Spleen (tissue), 11 donors: ENCODE data around the gene SEMA3B. TPM values are rescaled to one million over a fixed set of nuclear protein-coding genes. Genes with fewer than 3 reads are reported as not detected.

Experiments
- DNase-seq: peaks from one replicate; pipeline ENCODE4 v3.0.0-alpha.2; 2020
- H3K27ac ChIP-seq, 8 donors: fragments of 200-600 bp; sonication (generic) in 7 of 8; 1 replicate in 4 of 8; 2 replicates in 4 of 8; pipeline versions ENCODE4 v1.5.0 to v1.8.0; 2016 to 2021; ENCODE audit warnings: inconsistent platforms in 4 of 8, mild to moderate bottlenecking in 4 of 8, moderate library complexity in 1 of 8
- H3K27me3 ChIP-seq, 7 donors: fragments of 200-600 bp; sonication (generic) in 6 of 7; replicated peaks in 1 of 7; 1 replicate in 4 of 7; 2 replicates in 3 of 7; pipeline versions ENCODE4 v1.5.0 to v1.8.0; 2016 to 2021; ENCODE audit warnings: inconsistent platforms in 3 of 7, mild to moderate bottlenecking in 1 of 7
- H3K36me3 ChIP-seq, 6 donors: fragments of 200-600 bp; sonication (generic) in 5 of 6; 1 replicate in 4 of 6; 2 replicates in 2 of 6; pipeline versions ENCODE4 v1.5.0 to v1.8.0; 2016 to 2021; ENCODE audit warnings: inconsistent platforms in 2 of 6
- H3K4me1 ChIP-seq, 6 donors: fragments of 200-600 bp; sonication (generic) in 5 of 6; 1 replicate in 3 of 6; 2 replicates in 3 of 6; pipeline versions ENCODE4 v1.5.0 to v1.8.0; 2016 to 2021; ENCODE audit warnings: inconsistent platforms in 3 of 6
- H3K4me3 ChIP-seq, 8 donors: fragments of 200-600 bp; sonication (generic) in 7 of 8; 1 replicate in 4 of 8; 2 replicates in 4 of 8; pipeline versions ENCODE4 v1.5.0 to v1.8.0; 2016 to 2021; ENCODE audit warnings: inconsistent platforms in 4 of 8, mild to moderate bottlenecking in 4 of 8, moderate library complexity in 2 of 8
- H3K9me3 ChIP-seq, 8 donors: fragments of 200-600 bp; sonication (generic) in 7 of 8; 1 replicate in 4 of 8; 2 replicates in 4 of 8; pipeline versions ENCODE4 v1.5.0 to v1.8.0; 2016 to 2021; ENCODE audit warnings: inconsistent platforms in 4 of 8
- POLR2A ChIP-seq, 3 donors: fragments of 450-650 bp; IDR thresholded peaks; one replicate each; pipeline ENCODE4 v1.5.1; 2017; ENCODE audit warnings: antibody characterized with exemption in 3 of 3, mild to moderate bottlenecking in 1 of 3
- POLR2AphosphoS5 ChIP-seq, 3 donors: sonication (generic); formaldehyde crosslinking; IDR thresholded peaks; one replicate each; pipeline ENCODE4 v1.5.1; 2017; ENCODE audit warnings: antibody characterized with exemption in 3 of 3
- WGBS, 5 donors: extraction: QIAGEN DNeasy Blood & Tissue Kit in 3 of 5; methylation state at CpG; one replicate each; pipeline versions ENCODE4 v1.1.5 to v1.1.7; 2013 to 2018; 5-methylcytosine and 5-hydroxymethylcytosine counted together
- intact Hi-C: fragments of 100-400 bp; cut with DNase I; formaldehyde crosslinking; loops from one replicate; pipeline ENCODE4 v1.15.0; 2023; ENCODE audit warnings: low total_unique reads
- polyA plus RNA-seq, 3 donors: library from polyadenylated mRNA; stranded (reverse); fragments of 200-250 nt; gene quantifications; one replicate each; pipeline ENCODE4 v1.2.1, GENCODE V29; 2013
- total RNA-seq, 7 donors: library from RNA; depleted of rRNA in 3 of 7; stranded (reverse); fragments of >200 nt in 3 of 7; fragmentation: NEBNext Ultra II Directional in 4 of 7; extraction: Animal tissue kit (Norgen Biotek cat#: 25700) in 4 of 7; gene quantifications; one replicate each; pipeline versions ENCODE4 v1.1.0 to v1.2.1, GENCODE V29; 2016 to 2021
- TF ChIP-seq, protein P1 (sequence below), 11 experiments: fragments of 200-600 bp in 7 of 11; fragments of 450-650 bp in 4 of 11; sonication (generic) in 4 of 11; IDR thresholded peaks in 8 of 11; conservative IDR thresholded peaks in 3 of 11; 1 replicate in 7 of 11; 2 replicates in 4 of 11; pipeline versions ENCODE4 v1.4.0 to v1.8.0; 2016 to 2021; ENCODE audit warnings: antibody characterized with exemption in 11 of 11, inconsistent platforms in 4 of 11, mild to moderate bottlenecking in 1 of 11
- donor health status: healthy with polysubstance abuse.
- donor health status: DM: no; HTN: no; CAD: no; lungs with moderate emphysema.
- donor health status: DM: no; HTN: no; CAD: no.
- donor health status: Bipolar disorder and iron deficiency.
- donor health status: healthy.
- donor health status: DM: no; HTN: no; CAD: no.
- donor health status: DM: yes; HTN: yes; CAD: no.

The SEMA3B gene
- total and polyA plus RNA-seq, 10 donors, result 2.2 to 14.5 (median 4.0) TPM

DNA sequence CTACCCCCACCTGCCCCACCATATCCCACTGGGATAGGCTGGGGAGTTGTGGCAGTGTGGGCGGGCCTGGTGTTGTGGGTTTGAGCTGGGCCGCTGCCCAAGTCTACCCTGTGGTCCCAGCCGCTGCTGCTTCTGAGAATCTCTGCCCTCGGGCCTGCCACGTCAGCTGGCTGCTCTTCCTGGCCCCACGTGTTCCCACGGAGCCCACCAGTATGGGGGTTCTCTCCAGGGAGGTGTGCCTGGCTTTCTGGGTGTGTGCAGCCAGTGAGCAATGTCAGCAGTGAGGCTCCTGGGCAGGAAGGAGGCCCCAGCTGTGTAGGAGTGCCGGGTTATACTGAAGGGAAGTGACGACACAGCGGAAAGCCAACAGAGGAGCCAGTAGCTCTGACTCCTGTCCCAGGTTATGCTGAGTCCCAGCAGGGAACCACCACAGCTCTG is 22.4 kb upstream of the SEMA3B start:
- H3K36me3 ChIP-seq, result peaks cover 0 to 77% (median 21%) of the 10 kb centered on the region in 6 donors

DNA sequence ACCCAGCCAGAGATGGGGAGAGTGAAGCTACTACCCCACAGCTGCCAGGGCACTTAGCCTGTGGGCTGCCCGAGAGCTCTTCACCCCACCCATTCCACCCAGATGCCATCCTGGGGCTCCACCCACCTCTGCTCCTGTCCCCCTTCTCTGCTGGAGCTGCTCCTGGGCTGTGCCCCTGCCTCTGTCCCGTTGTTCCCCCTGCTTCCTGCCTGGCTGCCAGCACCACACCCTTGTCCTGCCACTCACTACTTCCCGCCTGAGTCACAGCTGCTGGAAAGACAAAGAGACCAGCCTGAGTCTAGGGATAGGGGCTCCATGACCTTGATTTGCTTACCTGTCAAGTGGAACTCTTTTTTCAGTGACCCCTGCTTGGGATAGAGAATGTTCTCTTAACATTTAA is 20.6 kb upstream of the SEMA3B start:
- intact Hi-C loops, result no loop called here
- peak overlapping the region in 1 of 8 donors; percentile 21 for H3K4me3 ChIP-seq
- no peaks in the 10 kb centered on the region for H3K27me3 ChIP-seq
- 26 to 46% (median 34%) methylated on average over 3 of the region's 3 CpGs for WGBS, 5 donors
- TF ChIP-seq POLR2AphosphoS5 (IDR thresholded peaks at IDR 0.05) (peak; percentile 79 to 84 (median 83)), POLR2A (IDR thresholded peaks at IDR 0.05) (no peak)
- TF ChIP-seq, protein P1, sequence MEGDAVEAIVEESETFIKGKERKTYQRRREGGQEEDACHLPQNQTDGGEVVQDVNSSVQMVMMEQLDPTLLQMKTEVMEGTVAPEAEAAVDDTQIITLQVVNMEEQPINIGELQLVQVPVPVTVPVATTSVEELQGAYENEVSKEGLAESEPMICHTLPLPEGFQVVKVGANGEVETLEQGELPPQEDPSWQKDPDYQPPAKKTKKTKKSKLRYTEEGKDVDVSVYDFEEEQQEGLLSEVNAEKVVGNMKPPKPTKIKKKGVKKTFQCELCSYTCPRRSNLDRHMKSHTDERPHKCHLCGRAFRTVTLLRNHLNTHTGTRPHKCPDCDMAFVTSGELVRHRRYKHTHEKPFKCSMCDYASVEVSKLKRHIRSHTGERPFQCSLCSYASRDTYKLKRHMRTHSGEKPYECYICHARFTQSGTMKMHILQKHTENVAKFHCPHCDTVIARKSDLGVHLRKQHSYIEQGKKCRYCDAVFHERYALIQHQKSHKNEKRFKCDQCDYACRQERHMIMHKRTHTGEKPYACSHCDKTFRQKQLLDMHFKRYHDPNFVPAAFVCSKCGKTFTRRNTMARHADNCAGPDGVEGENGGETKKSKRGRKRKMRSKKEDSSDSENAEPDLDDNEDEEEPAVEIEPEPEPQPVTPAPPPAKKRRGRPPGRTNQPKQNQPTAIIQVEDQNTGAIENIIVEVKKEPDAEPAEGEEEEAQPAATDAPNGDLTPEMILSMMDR (IDR thresholded peaks at IDR 0.05 in 8 of 11, conservative IDR thresholded peaks at IDR 0.05 in 3 of 11), result peak in 1 of 11 experiments; percentile 9
- DNase-seq, result peak; percentile 87
- H3K27ac ChIP-seq, result peak overlapping the region; percentile 70 to 99 (median 96)
- peaks cover 85 to 100% (median 100%) of the 10 kb centered on the region in 6 donors for H3K4me1 ChIP-seq
- peaks cover 0 to 91% (median 39%) of the 10 kb centered on the region in 6 donors for H3K36me3 ChIP-seq
- H3K9me3 ChIP-seq, result no peaks in the 10 kb centered on the region

More for the DNA sequence above, 22.4 kb upstream of the SEMA3B start:
- Histone ChIP-seq H3K4me1 (peaks cover 97 to 100% (median 100%) of the 10 kb centered on the region in 6 donors), H3K27ac (peak overlapping the region; percentile 86 to 99 (median 96)), H3K27me3 (no peaks in the 10 kb centered on the region), H3K4me3 (peak overlapping the region; percentile 19 to 67 (median 37)), H3K9me3 (no peaks in the 10 kb centered on the region)
- peak; percentile 91 for DNase-seq
- intact Hi-C loops, result no loop called here
- TF ChIP-seq POLR2AphosphoS5 (IDR thresholded peaks at IDR 0.05) (peak; percentile 3 to 40 (median 4)), POLR2A (IDR thresholded peaks at IDR 0.05) (no peak)
- TF ChIP-seq, protein P1 (IDR thresholded peaks at IDR 0.05 in 8 of 11, conservative IDR thresholded peaks at IDR 0.05 in 3 of 11), result peak in 7 of 11 experiments; percentile 3 to 79 (median 63)
- WGBS, 5 donors, result 3 to 10% (median 7%) methylated on average over 5 to 10 of the region's 10 CpGs

DNA sequence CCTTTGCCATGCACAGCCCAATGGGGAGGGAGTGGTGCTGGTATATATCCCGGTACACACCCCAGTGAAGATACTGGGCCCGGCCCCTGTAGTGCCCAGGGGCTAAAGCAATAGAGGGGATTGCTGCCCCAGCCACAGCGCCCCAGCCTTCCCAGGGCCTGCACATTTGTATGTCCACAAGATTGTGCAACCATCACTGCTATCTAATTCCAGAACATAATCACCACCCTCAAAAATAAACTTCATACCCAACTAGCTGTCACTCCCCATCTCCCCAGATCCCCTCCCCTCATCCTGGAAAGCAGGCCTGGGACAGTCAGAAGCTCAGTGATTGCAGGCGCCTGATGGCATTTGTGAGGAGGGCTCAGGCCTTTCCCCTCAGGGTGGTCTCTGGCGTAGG is 19.5 kb upstream of the SEMA3B start:
- DNase-seq, result no peak
- no peaks in the 10 kb centered on the region for H3K9me3 ChIP-seq
- 79 to 97% (median 86%) methylated on average over 4 to 5 of the region's 5 CpGs for WGBS, 5 donors
- peak overlapping the region; percentile 70 to 99 (median 96) for H3K27ac ChIP-seq
- peak overlapping the region in 1 of 8 donors; percentile 21 for H3K4me3 ChIP-seq
- H3K36me3 ChIP-seq, result peaks cover 0 to 91% (median 45%) of the 10 kb centered on the region in 6 donors
- H3K4me1 ChIP-seq, result peaks cover 84 to 100% (median 100%) of the 10 kb centered on the region in 6 donors
- no peaks in the 10 kb centered on the region for H3K27me3 ChIP-seq
- TF ChIP-seq POLR2AphosphoS5 (IDR thresholded peaks at IDR 0.05), result no peak
- TF ChIP-seq, protein P1 (IDR thresholded peaks at IDR 0.05 in 8 of 11, conservative IDR thresholded peaks at IDR 0.05 in 3 of 11), result no peak
- no peak for TF ChIP-seq POLR2A (IDR thresholded peaks at IDR 0.05)
- intact Hi-C loops, result no loop called here

DNA sequence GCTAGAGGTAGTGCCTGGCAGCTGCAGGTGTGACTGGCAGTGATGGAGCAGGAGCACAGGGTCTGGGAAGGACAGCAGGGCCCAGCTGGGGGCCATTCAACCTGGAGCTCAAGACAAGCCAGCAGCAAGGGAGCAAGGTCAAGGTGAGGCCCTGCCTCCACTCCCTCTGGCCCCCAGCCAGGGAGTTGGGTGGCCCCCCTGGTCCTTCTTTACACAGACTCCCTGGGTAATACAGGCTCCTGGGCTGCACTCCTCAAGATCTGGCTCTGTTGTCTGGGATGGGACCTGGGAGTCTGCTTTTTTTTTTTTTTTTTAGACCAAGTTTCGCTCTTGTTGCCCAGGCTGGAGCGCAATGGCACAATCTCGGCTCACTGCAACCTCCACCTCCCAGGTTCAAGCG is 18.4 kb upstream of the SEMA3B start:
- Histone ChIP-seq H3K4me3 (peak overlapping the region in 1 of 8 donors; percentile 5), H3K27ac (peak overlapping the region in 7 of 8 donors; percentile 0 to 99 (median 94)), H3K4me1 (peaks cover 80 to 100% (median 100%) of the 10 kb centered on the region in 6 donors), H3K36me3 (peaks cover 0 to 94% (median 54%) of the 10 kb centered on the region in 6 donors), H3K9me3 (no peaks in the 10 kb centered on the region), H3K27me3 (no peaks in the 10 kb centered on the region)
- DNase-seq, result no peak
- no peak for TF ChIP-seq POLR2A (IDR thresholded peaks at IDR 0.05)
- peak in 1 of 3 donors; percentile 15 for TF ChIP-seq POLR2AphosphoS5 (IDR thresholded peaks at IDR 0.05)
- WGBS, 5 donors, result 86 to 91% (median 89%) methylated on average over 4 of the region's 4 CpGs
- intact Hi-C loops, result no loop called here
